DND-41 (cell line): ENCODE measurements around the gene CENPC.
"Not testable (repeated sequence)": the region's sequence is repeated elsewhere in the genome, so short reads cannot be mapped to it uniquely, and the experiment has no call there.

ENCODE experiments used
- ATAC-seq: fragments of 200-7000 bp; cut with Tn5 transposase; 3 replicates; pipeline ENCODE4 v1.9.1; 2021; ENCODE audit warnings: low read depth; ENCODE audit not compliant: insufficient read depth
- DNase-seq: peaks from one replicate; pipeline ENCODE4 v3.0.0-alpha.2; 2020
- H2AFZ ChIP-seq: 2 replicates; pipeline ENCODE4 v1.6.0; 2012; ENCODE audit warnings: low read depth, low read length
- H3K27ac ChIP-seq: 2 replicates; pipeline ENCODE4 v1.5.1; 2012; ENCODE audit warnings: low read length, inconsistent platforms
- H3K27me3 ChIP-seq: fragments of 200-600 bp; sonication (generic); 2 replicates; pipeline ENCODE4 v1.6.0; 2012; ENCODE audit warnings: low read length, mild to moderate bottlenecking, inconsistent platforms; ENCODE audit not compliant: insufficient read depth, poor library complexity
- H3K36me3 ChIP-seq: 2 replicates; pipeline ENCODE4 v1.5.1; 2012; ENCODE audit warnings: low read length, inconsistent platforms; ENCODE audit not compliant: insufficient read depth
- H3K4me1 ChIP-seq: 2 replicates; pipeline ENCODE4 v1.5.1; 2012; ENCODE audit warnings: mild to moderate bottlenecking, low read length; ENCODE audit not compliant: insufficient read depth
- H3K4me2 ChIP-seq: 2 replicates; pipeline ENCODE4 v1.6.0; 2012; ENCODE audit warnings: mild to moderate bottlenecking, moderate library complexity, low read length, inconsistent platforms; ENCODE audit not compliant: insufficient read depth
- H3K4me3 ChIP-seq, 2 experiments: fragments of 200-600 bp in 1 of 2; shearing (Covaris generic) in 1 of 2; 2 replicates each; pipeline ENCODE4 v1.5.1; 2012 to 2016; ENCODE audit warnings: inconsistent platforms in 2 of 2, low read length in 2 of 2, mild to moderate bottlenecking in 2 of 2, low read depth in 1 of 2, moderate library complexity in 1 of 2
- H3K79me2 ChIP-seq: 2 replicates; pipeline ENCODE4 v1.6.0; 2012; ENCODE audit warnings: low read length, inconsistent platforms; ENCODE audit not compliant: insufficient read depth
- H3K9ac ChIP-seq: 2 replicates; pipeline ENCODE4 v1.6.0; 2012; ENCODE audit warnings: low read depth, mild to moderate bottlenecking, inconsistent platforms, low read length, moderate library complexity
- H3K9me3 ChIP-seq: 2 replicates; pipeline ENCODE4 v1.5.1; 2012; ENCODE audit warnings: low read length, moderate library complexity, mild to moderate bottlenecking, inconsistent platforms; ENCODE audit not compliant: insufficient read depth, severe bottlenecking
- H4K20me1 ChIP-seq: 2 replicates; pipeline ENCODE4 v1.6.0; 2012; ENCODE audit warnings: low read length; ENCODE audit not compliant: insufficient read depth
- CTCF ChIP-seq: IDR thresholded peaks from 2 replicates; pipeline ENCODE4 v1.5.1; 2012; ENCODE audit warnings: borderline replicate concordance, low read length, moderate library complexity, mild to moderate bottlenecking; ENCODE audit not compliant: poor library complexity, severe bottlenecking; ENCODE audit errors: extremely low read depth
- EZH2 ChIP-seq: IDR thresholded peaks from 3 replicates; pipeline ENCODE4 v1.6.1; 2012; ENCODE audit warnings: borderline replicate concordance, low read depth, mild to moderate bottlenecking, moderate library complexity, low read length, inconsistent platforms; ENCODE audit not compliant: severe bottlenecking

The CENPC gene

GRCh38 chr4:67447873-67448272 lies 97.4 kb downstream of the CENPC start:
- DNase-seq, result no peak
- Histone ChIP-seq H3K79me2 (no peaks in the 10 kb centered on the region), H3K27ac (no peak overlapping the region), H3K27me3 (no peaks in the 10 kb centered on the region), H3K4me2 (no peak overlapping the region), H3K9ac (no peak overlapping the region), H3K4me3 (no peak overlapping the region), H3K36me3 (0 out of 2 replicates have a peak, but pooled peaks cover 7% of the 10 kb centered on the region), H3K4me1 (no peaks in the 10 kb centered on the region), H3K9me3 (no peaks in the 10 kb centered on the region), H2AFZ (no peak overlapping the region), H4K20me1 (no peaks in the 10 kb centered on the region)
- no peak for ATAC-seq
- TF ChIP-seq CTCF (no peak), EZH2 (no peak)

- ATAC-seq (no peak), DNase-seq (no peak)
- Histone ChIP-seq H3K4me2 (no peak overlapping the region), H2AFZ (no peak overlapping the region), H4K20me1 (no peaks in the 10 kb centered on the region), H3K9ac (no peak overlapping the region), H3K27me3 (no peaks in the 10 kb centered on the region), H3K27ac (no peak overlapping the region), H3K36me3 (peaks cover 8% of the 10 kb centered on the region; the same call in 1 of the 2 replicates), H3K4me1 (no peaks in the 10 kb centered on the region), H3K79me2 (no peaks in the 10 kb centered on the region), H3K9me3 (no peaks in the 10 kb centered on the region), H3K4me3 (no peak overlapping the region)
- TF ChIP-seq CTCF (no peak), EZH2 (no peak)
Observed at GRCh38 chr4:67446811-67447210, 98.5 kb downstream of the CENPC start.

- not testable (repeated sequence) for DNase-seq, H3K4me2 ChIP-seq, H3K27ac ChIP-seq, H3K36me3 ChIP-seq, H3K9ac ChIP-seq, H3K27me3 ChIP-seq, H2AFZ ChIP-seq, H3K4me1 ChIP-seq, H3K4me3 ChIP-seq, H3K79me2 ChIP-seq, ATAC-seq, H4K20me1 ChIP-seq, H3K9me3 ChIP-seq
Observed at GRCh38 chr4:67445881-67446280, 99.4 kb downstream of the CENPC start.

GRCh38 chr4:67438975-67439374 lies 106.3 kb downstream of the CENPC start:
- Histone ChIP-seq H2AFZ (no peak overlapping the region), H3K9ac (no peak overlapping the region), H3K27ac (no peak overlapping the region), H3K27me3 (no peaks in the 10 kb centered on the region), H3K4me1 (peaks cover 12% of the 10 kb centered on the region; the same call in 1 of the 2 replicates), H3K36me3 (peaks cover 4% of the 10 kb centered on the region; the same call in 1 of the 2 replicates), H3K9me3 (no peaks in the 10 kb centered on the region), H3K4me3 (no peak overlapping the region), H4K20me1 (no peaks in the 10 kb centered on the region), H3K4me2 (no peak overlapping the region), H3K79me2 (no peaks in the 10 kb centered on the region)
- ATAC-seq, result no peak
- TF ChIP-seq EZH2 (no peak), CTCF (no peak)
- no peak for DNase-seq
